Neural cell (in vitro differentiated cells): ENCODE results near the gene PHGDH. TPM values are rescaled to one million over a fixed set of nuclear protein-coding genes. Genes with fewer than 3 reads are reported as not detected.

Experiments
- H2AFZ ChIP-seq: fragments of 200-600, 300-800 bp; sonication (generic), shearing (Covaris generic); 2 replicates; pipeline ENCODE4 v1.6.0; 2014; ENCODE audit warnings: low read depth, mild to moderate bottlenecking, antibody characterized with exemption, low read length, moderate library complexity
- H3F3A ChIP-seq: fragments of 200-600 bp; shearing (Covaris generic); 2 replicates; pipeline ENCODE4 v1.6.1; 2016; ENCODE audit warnings: mild to moderate bottlenecking, moderate library complexity, mixed read lengths, antibody characterized with exemption, low read length; ENCODE audit not compliant: insufficient read depth, poor library complexity, severe bottlenecking
- H3K27ac ChIP-seq: fragments of 200-600, 300-800 bp; sonication (generic), shearing (Covaris generic); 2 replicates; pipeline ENCODE4 v1.5.1; 2014; ENCODE audit warnings: mild to moderate bottlenecking, low read length, moderate library complexity
- H3K27me3 ChIP-seq: fragments of 300-800, 200-600 bp; sonication (generic), shearing (Covaris generic); 2 replicates; pipeline ENCODE4 v1.6.0; 2014; ENCODE audit warnings: mild to moderate bottlenecking, low read depth, low read length, moderate library complexity; ENCODE audit not compliant: insufficient read depth
- H3K36me3 ChIP-seq: fragments of 300-800, 200-600 bp; sonication (generic), shearing (Covaris generic); 2 replicates; pipeline ENCODE4 v1.5.1; 2014; ENCODE audit warnings: mild to moderate bottlenecking, antibody characterized with exemption, low read length, moderate library complexity; ENCODE audit not compliant: insufficient read depth
- H3K4me2 ChIP-seq: fragments of 300-800, 200-600 bp; sonication (generic), shearing (Covaris generic); 2 replicates; pipeline ENCODE4 v1.6.0; 2014; ENCODE audit warnings: mild to moderate bottlenecking, low read length
- H3K4me3 ChIP-seq: fragments of 300-800, 200-600 bp; sonication (generic), shearing (Covaris generic); 2 replicates; pipeline ENCODE4 v1.5.1; 2014; ENCODE audit warnings: mild to moderate bottlenecking, low read length, moderate library complexity
- H3K79me2 ChIP-seq: fragments of 200-600 bp; shearing (Covaris generic); replicated peaks from 2 replicates; pipeline ENCODE4 v1.6.0; 2014; ENCODE audit warnings: mild to moderate bottlenecking, low read length, moderate library complexity; ENCODE audit not compliant: insufficient read depth
- H3K9ac ChIP-seq: fragments of 300-800, 200-600 bp; sonication (generic), shearing (Covaris generic); 2 replicates; pipeline ENCODE4 v1.6.1; 2016; ENCODE audit warnings: mild to moderate bottlenecking, low read length, mixed read lengths
- H3K9me2 ChIP-seq: fragments of 200-600 bp; shearing (Covaris generic); 2 replicates; pipeline ENCODE4 v1.6.1; 2016; ENCODE audit warnings: mild to moderate bottlenecking, low read length, mixed read lengths; ENCODE audit not compliant: insufficient read depth
- H3K9me3 ChIP-seq: fragments of 200-600, 300-800 bp; sonication (generic), shearing (Covaris generic); 2 replicates; pipeline ENCODE4 v1.6.1; 2016; ENCODE audit warnings: mild to moderate bottlenecking, mixed run types, low read length, moderate library complexity, mixed read lengths
- H4K20me1 ChIP-seq: fragments of 200-600 bp; shearing (Covaris generic); 2 replicates; pipeline ENCODE4 v1.6.1; 2016; ENCODE audit warnings: mild to moderate bottlenecking, mixed run types; ENCODE audit not compliant: insufficient read depth
- CTCF ChIP-seq: fragments of 450-650 bp; IDR thresholded peaks from 2 replicates; pipeline ENCODE4 v1.5.1; 2014; ENCODE audit warnings: antibody characterized with exemption, mild to moderate bottlenecking, moderate library complexity; ENCODE audit not compliant: poor library complexity, severe bottlenecking
- EP300 ChIP-seq: fragments of 450-650 bp; conservative IDR thresholded peaks from 2 replicates; pipeline ENCODE4 v1.6.1; 2014; ENCODE audit warnings: antibody characterized with exemption, mild to moderate bottlenecking, moderate library complexity; ENCODE audit not compliant: poor library complexity, severe bottlenecking
- EZH2 ChIP-seq: fragments of 200-600, 300-800 bp; shearing (Covaris generic), sonication (generic); IDR thresholded peaks from 2 replicates; pipeline ENCODE4 v1.6.1; 2014; ENCODE audit warnings: antibody characterized with exemption, low read length, borderline replicate concordance, mild to moderate bottlenecking; ENCODE audit not compliant: insufficient read depth, poor library complexity, severe bottlenecking
- MXI1 ChIP-seq: fragments of 450-650 bp; conservative IDR thresholded peaks from 2 replicates; pipeline ENCODE4 v1.6.1; 2014; ENCODE audit warnings: antibody characterized with exemption, mild to moderate bottlenecking; ENCODE audit not compliant: poor library complexity, severe bottlenecking
- POLR2AphosphoS5 ChIP-seq: IDR thresholded peaks from 2 replicates; pipeline ENCODE4 v1.6.1; 2012
- RAD21 ChIP-seq: fragments of 450-650 bp; conservative IDR thresholded peaks from 2 replicates; pipeline ENCODE4 v1.6.1; 2014; ENCODE audit warnings: antibody characterized with exemption, mild to moderate bottlenecking, moderate library complexity
- REST ChIP-seq: IDR thresholded peaks from 2 replicates; pipeline ENCODE4 v1.6.1; 2012; ENCODE audit warnings: borderline replicate concordance
- SMC3 ChIP-seq: fragments of 450-650 bp; conservative IDR thresholded peaks from 2 replicates; pipeline ENCODE4 v1.6.1; 2014; ENCODE audit warnings: antibody characterized with exemption, mild to moderate bottlenecking, moderate library complexity; ENCODE audit not compliant: poor library complexity
- TAF1 ChIP-seq: IDR thresholded peaks from 2 replicates; pipeline ENCODE4 v1.6.1; 2012; ENCODE audit warnings: low read depth
- polyA plus RNA-seq: library from polyadenylated mRNA; depleted of rRNA; stranded (reverse); fragments of >200 nt; gene quantifications from 2 replicates; pipeline ENCODE4 v1.2.3, GENCODE V29; 2014

PHGDH gene
- polyA plus RNA-seq, 1 donor from 2014 or later, result 11.8 TPM

GRCh38 chr1:119782631-119783325, 71.0 kb downstream of the PHGDH start:
- H3K27me3 ChIP-seq, result no peaks in the 10 kb centered on the region
- no peak overlapping the region for H3K9ac ChIP-seq
- H3K9me3 ChIP-seq, result no peaks in the 10 kb centered on the region
- H3F3A ChIP-seq, result no peaks in the 10 kb centered on the region
- H3K36me3 ChIP-seq, result no peaks in the 10 kb centered on the region
- no peaks in the 10 kb centered on the region for H3K79me2 ChIP-seq
- H3K4me3 ChIP-seq, result no peak overlapping the region
- no peak overlapping the region for H2AFZ ChIP-seq
- H3K27ac ChIP-seq, result no peak overlapping the region
- H3K4me2 ChIP-seq, result no peak overlapping the region
- TF ChIP-seq REST (no peak), SMC3 (no peak), EP300 (no peak), CTCF (no peak), RAD21 (no peak), MXI1 (no peak), EZH2 (no peak), TAF1 (no peak), POLR2AphosphoS5 (no peak)
- H4K20me1 ChIP-seq, result no peaks in the 10 kb centered on the region
- no peaks in the 10 kb centered on the region for H3K9me2 ChIP-seq

GRCh38 chr1:119783354-119784185, 71.8 kb downstream of the PHGDH start:
- Histone ChIP-seq H2AFZ (no peak overlapping the region), H3K27me3 (no peaks in the 10 kb centered on the region), H3K9me2 (no peaks in the 10 kb centered on the region), H3K27ac (no peak overlapping the region), H3K9ac (no peak overlapping the region), H4K20me1 (no peaks in the 10 kb centered on the region), H3K4me3 (no peak overlapping the region), H3K79me2 (no peaks in the 10 kb centered on the region), H3F3A (no peaks in the 10 kb centered on the region), H3K4me2 (no peak overlapping the region), H3K36me3 (no peaks in the 10 kb centered on the region), H3K9me3 (no peaks in the 10 kb centered on the region)
- TF ChIP-seq CTCF, result no peak
- no peak for TF ChIP-seq POLR2AphosphoS5
- no peak for TF ChIP-seq EZH2
- TF ChIP-seq RAD21, result no peak
- no peak for TF ChIP-seq EP300
- TF ChIP-seq REST, result no peak
- no peak for TF ChIP-seq SMC3
- no peak for TF ChIP-seq TAF1
- TF ChIP-seq MXI1, result no peak
